ENCODE results near the gene FRMD3. TPM values are rescaled to one million over a fixed set of nuclear protein-coding genes. Genes with fewer than 3 reads are reported as not detected.

Gene FRMD3
- total RNA-seq, 4 donors from 2014 or later, result 7.9 to 13.4 (median 11.8) TPM

DNA sequence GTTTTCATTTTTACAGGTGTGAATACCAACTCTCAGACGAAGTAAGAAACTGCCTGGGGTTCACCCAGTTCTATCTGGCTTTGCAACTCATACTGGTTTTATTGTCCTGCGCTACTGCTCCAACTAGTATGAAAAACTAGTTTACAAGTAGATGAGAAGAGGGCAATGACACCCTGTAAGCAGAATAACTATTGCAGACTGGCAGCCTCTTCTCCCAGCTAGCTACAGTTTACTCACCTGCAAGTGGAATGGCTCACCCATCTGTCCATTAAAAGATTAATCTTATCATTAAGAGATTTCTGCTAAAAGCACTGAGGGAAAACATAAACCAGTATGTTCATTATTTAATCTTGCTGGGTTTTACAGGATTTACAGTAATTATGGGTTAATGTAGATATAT lies 113.4 kb downstream of the FRMD3 start:
- DNase-seq (ENCODE audit: extremely low spot score), result no peak
- Histone ChIP-seq H3K4me3 (no peak overlapping the region), H3K36me3 (no peaks in the 10 kb centered on the region), H3K9me3 (no peaks in the 10 kb centered on the region), H3K4me1 (peaks cover 4 to 30% (median 23%) of the 10 kb centered on the region in 4 donors), H3K27me3 (no peaks in the 10 kb centered on the region), H3K27ac (replicated peaks in 1 of 4) (no peak overlapping the region)
- TF ChIP-seq POLR2AphosphoS5 (IDR thresholded peaks at IDR 0.05) (no peak), POLR2A (IDR thresholded peaks at IDR 0.05; ENCODE audit: low read depth) (no peak), EP300 (IDR thresholded peaks at IDR 0.05) (no peak)
- TF ChIP-seq, protein P1, sequence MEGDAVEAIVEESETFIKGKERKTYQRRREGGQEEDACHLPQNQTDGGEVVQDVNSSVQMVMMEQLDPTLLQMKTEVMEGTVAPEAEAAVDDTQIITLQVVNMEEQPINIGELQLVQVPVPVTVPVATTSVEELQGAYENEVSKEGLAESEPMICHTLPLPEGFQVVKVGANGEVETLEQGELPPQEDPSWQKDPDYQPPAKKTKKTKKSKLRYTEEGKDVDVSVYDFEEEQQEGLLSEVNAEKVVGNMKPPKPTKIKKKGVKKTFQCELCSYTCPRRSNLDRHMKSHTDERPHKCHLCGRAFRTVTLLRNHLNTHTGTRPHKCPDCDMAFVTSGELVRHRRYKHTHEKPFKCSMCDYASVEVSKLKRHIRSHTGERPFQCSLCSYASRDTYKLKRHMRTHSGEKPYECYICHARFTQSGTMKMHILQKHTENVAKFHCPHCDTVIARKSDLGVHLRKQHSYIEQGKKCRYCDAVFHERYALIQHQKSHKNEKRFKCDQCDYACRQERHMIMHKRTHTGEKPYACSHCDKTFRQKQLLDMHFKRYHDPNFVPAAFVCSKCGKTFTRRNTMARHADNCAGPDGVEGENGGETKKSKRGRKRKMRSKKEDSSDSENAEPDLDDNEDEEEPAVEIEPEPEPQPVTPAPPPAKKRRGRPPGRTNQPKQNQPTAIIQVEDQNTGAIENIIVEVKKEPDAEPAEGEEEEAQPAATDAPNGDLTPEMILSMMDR (IDR thresholded peaks at IDR 0.05), result no peak
- intact Hi-C loops (cut with DNase I), result no loop called here
- 87% methylated on average over 2 of the region's 2 CpGs for WGBS

- H3K36me3 ChIP-seq, result no peaks in the 10 kb centered on the region
- 83% methylated on average over 14 of the region's 14 CpGs for WGBS
- no peak overlapping the region for H3K27ac ChIP-seq (replicated peaks in 1 of 4)
Observed at GRCh38 chr9:83423815-83424707, 114.1 kb downstream of the FRMD3 start.

GRCh38 chr9:83422527-83422926 lies 115.7 kb downstream of the FRMD3 start:
- Histone ChIP-seq H3K27ac (replicated peaks in 1 of 4) (no peak overlapping the region), H3K36me3 (no peaks in the 10 kb centered on the region), H3K9me3 (no peaks in the 10 kb centered on the region), H3K27me3 (no peaks in the 10 kb centered on the region), H3K4me1 (peaks cover 4 to 30% (median 23%) of the 10 kb centered on the region in 4 donors), H3K4me3 (no peak overlapping the region)
- DNase-seq (ENCODE audit: extremely low spot score), result no peak
- TF ChIP-seq POLR2A (IDR thresholded peaks at IDR 0.05; ENCODE audit: low read depth) (no peak), POLR2AphosphoS5 (IDR thresholded peaks at IDR 0.05) (peak in 1 of 2 donors; percentile 19)
- WGBS, result 48% methylated on average over 3 of the region's 3 CpGs
- intact Hi-C loops (cut with DNase I), result no loop called here

More at GRCh38 chr9:83423815-83424707, 114.1 kb downstream of the FRMD3 start:
- no peak for TF ChIP-seq POLR2A (IDR thresholded peaks at IDR 0.05; ENCODE audit: low read depth)
- TF ChIP-seq EP300 (IDR thresholded peaks at IDR 0.05), result no peak
- no peak for TF ChIP-seq POLR2AphosphoS5 (IDR thresholded peaks at IDR 0.05)
- H3K4me1 ChIP-seq, result peaks cover 4 to 30% (median 23%) of the 10 kb centered on the region in 4 donors
- H3K4me3 ChIP-seq, result no peak overlapping the region
- no peaks in the 10 kb centered on the region for H3K9me3 ChIP-seq
- no peak for DNase-seq (ENCODE audit: extremely low spot score)
- intact Hi-C loops (cut with DNase I), result no loop called here
- no peaks in the 10 kb centered on the region for H3K27me3 ChIP-seq

- no peak for TF ChIP-seq EP300 (IDR thresholded peaks at IDR 0.05)
- no peak for TF ChIP-seq POLR2A (IDR thresholded peaks at IDR 0.05; ENCODE audit: low read depth)
- TF ChIP-seq POLR2AphosphoS5 (IDR thresholded peaks at IDR 0.05), result no peak
- TF ChIP-seq, protein P1 (IDR thresholded peaks at IDR 0.05), result no peak
- DNase-seq (ENCODE audit: extremely low spot score), result no peak
- WGBS, result 85% methylated on average over 3 of the region's 3 CpGs
- Histone ChIP-seq H3K4me3 (no peak overlapping the region), H3K27me3 (no peaks in the 10 kb centered on the region), H3K9me3 (no peaks in the 10 kb centered on the region), H3K36me3 (no peaks in the 10 kb centered on the region), H3K4me1 (peaks cover 0 to 16% (median 10%) of the 10 kb centered on the region in 4 donors), H3K27ac (replicated peaks in 1 of 4) (no peak overlapping the region)
- intact Hi-C loops (cut with DNase I), result no loop called here
Observed at GRCh38 chr9:83420486-83420885, 117.7 kb downstream of the FRMD3 start.

GRCh38 chr9:83419961-83420360 lies 118.2 kb downstream of the FRMD3 start:
- peaks cover 0 to 16% (median 8%) of the 10 kb centered on the region in 4 donors for H3K4me1 ChIP-seq
- intact Hi-C loops (cut with DNase I), result no loop called here
- H3K27me3 ChIP-seq, result no peaks in the 10 kb centered on the region
- 71% methylated on average over 4 of the region's 4 CpGs for WGBS
- H3K27ac ChIP-seq (replicated peaks in 1 of 4), result no peak overlapping the region
- no peak for DNase-seq (ENCODE audit: extremely low spot score)
- no peak for TF ChIP-seq EP300 (IDR thresholded peaks at IDR 0.05)
- TF ChIP-seq POLR2AphosphoS5 (IDR thresholded peaks at IDR 0.05), result no peak
- TF ChIP-seq POLR2A (IDR thresholded peaks at IDR 0.05; ENCODE audit: low read depth), result no peak
- TF ChIP-seq, protein P1 (IDR thresholded peaks at IDR 0.05), result no peak
- H3K4me3 ChIP-seq, result no peak overlapping the region
- H3K36me3 ChIP-seq, result no peaks in the 10 kb centered on the region
- no peaks in the 10 kb centered on the region for H3K9me3 ChIP-seq
